Measurements from ENCODE around the gene TTLL11.

DNA sequence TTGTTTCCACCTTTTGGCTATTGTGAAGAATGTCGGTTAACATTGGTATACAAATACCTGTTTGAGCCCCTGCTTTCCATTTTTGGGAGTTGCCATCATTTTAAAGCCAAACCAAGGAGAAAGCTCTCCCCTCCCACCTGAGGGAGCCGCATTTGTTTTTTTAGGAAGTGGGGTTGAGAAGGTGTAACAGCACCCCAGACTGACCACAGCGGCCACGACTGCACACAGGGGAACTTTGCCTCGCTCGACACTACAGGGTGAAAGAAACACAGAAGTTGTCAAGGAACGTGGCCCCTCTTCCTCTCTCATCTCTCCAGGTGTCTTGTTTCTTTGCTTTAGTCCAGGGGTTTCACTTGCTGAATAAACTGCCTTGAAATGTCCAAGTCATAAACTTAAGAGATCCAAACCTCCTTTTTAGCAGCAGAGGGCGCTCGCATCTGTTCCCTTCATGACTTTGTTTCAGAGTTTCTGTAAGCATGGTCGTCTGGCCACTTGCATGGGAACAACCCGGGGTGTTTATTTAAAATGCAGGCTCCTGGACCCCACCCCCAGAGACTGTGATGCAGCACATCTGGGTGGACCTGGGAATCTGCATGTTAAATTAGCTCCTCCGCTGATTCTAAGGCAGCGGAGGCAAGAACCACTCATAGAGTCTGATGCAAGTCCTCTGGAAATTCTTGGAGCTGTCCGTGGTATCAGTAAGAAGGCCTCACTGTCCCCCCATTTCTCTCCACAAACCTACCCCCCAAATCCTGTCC is 2.1 kb upstream of the TTLL11 start:
- no peak for TF ChIP-seq GATA2 (IDR thresholded peaks at IDR 0.05; ENCODE audit: low read depth, low read length)
- no peak for TF ChIP-seq GATA3 (IDR thresholded peaks at IDR 0.05; ENCODE audit: low read depth, low read length)

All from SH-SY5Y (cell line).